T-helper 2 cell treated with Interferon-gamma antibody and Interleukin-4, amounts not matched to agents 100 ng/mL and 5 ng/mL, for 36 hours (primary cell): ENCODE data around the gene NAPEPLD. TPM values are rescaled to one million over a fixed set of nuclear protein-coding genes. Genes with fewer than 3 reads are reported as not detected.
"Not testable (repeated sequence)": the region's sequence is repeated elsewhere in the genome, so short reads cannot be mapped to it uniquely, and the experiment has no call there.

Source experiments
- intact Hi-C: fragments of 100-400 bp; cut with micrococcal nuclease; formaldehyde crosslinking; loops from one replicate; pipeline ENCODE4 v1.15.1; 2023
- total RNA-seq: library from RNA; stranded (reverse); gene quantifications from 2 replicates; pipeline ENCODE4 v1.2.3, GENCODE V29; 2022

Gene NAPEPLD
- total RNA-seq = 12.7 and 13.2 TPM in 2 replicates

DNA sequence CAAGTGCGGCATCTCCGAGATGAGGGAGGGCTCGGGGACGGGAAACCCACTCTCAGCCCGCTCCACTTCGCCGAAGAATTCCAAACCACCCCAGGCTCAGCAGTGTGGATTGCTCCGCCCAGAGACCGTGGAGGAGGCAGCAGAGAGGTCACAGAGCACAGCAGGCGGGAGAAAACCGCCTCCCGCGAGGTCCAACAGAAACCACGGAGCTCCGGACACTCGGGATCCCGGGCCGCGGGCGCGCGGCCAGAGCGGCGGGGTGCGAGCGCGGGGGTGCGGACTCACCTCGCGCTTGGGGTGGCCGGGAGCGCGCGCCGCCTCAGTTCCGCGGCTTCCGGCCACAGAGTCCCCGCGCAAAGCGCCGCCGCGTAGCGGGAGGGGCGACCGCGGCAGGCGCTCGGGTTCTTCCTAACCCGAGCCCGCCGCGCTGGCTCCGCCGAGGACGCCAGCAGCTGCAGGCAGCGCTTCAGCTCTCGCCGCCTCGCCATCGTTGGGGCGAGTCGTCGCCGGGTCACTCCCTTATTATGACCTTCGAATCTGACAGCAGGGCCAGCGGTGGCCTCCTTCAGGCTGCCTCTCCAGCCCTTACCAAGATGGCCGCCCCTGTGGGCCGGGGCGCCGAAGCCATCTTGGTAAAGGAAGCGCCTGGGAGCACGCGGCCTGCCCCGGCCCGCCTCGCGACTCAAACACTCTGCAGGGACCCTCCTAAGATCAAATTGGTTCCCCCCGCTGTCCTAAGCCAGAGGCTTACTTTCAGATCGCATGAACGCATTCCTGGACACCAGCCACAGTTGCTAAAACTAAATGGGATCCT is at the start of gene NAPEPLD:
Gene NAPEPLD, minus strand, starts transcription at position 106 of the 814 bp plus-strand sequence. CDS start 20,323 bp downstream, outside the sequence.
- intact Hi-C loops = loop anchor here (1.0 to 5.0 kb wide), 3 partner anchors 74 to 148 kb away; partner anchors contain the start of genes ARMC10 and PMPCB

DNA sequence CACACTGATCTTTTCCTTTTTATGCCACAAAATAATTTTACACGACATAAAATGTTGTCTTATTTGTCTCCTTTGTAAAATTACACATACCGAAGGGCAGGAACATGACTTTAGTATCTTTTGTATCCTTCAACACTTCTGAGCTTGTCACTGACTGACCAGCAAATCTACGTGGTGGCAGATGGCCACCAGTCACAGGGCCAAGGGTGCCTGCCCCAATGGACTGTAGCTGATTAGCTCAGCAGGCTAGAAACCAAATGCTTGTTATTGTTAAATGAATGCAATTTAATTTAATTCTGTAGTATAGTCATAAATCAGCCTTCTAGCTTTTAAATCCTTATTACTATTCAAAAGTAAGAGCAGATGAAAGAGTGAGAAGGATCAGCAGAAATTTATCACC is 49.2 kb upstream of the NAPEPLD start:
- intact Hi-C loops = not testable (repeated sequence)

DNA sequence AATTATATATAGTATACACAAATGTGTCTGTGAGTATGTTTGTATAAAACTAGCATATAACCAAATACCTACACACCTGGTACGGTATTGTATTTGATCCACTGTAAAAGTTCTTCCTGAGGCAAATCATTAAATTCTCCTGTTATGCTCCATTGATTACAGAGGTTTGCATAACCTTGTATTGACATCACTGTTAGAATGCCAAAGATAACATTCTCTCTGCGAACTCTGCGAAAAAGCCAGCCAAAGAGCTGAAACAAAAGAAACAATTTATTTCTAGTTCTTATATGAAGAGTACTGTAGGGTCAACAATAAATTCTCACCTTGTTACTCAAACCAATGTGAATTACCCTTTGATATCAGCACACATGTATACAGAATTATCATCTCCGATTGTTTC is 46.5 kb upstream of the NAPEPLD start:
- intact Hi-C loops = not testable (repeated sequence)

DNA sequence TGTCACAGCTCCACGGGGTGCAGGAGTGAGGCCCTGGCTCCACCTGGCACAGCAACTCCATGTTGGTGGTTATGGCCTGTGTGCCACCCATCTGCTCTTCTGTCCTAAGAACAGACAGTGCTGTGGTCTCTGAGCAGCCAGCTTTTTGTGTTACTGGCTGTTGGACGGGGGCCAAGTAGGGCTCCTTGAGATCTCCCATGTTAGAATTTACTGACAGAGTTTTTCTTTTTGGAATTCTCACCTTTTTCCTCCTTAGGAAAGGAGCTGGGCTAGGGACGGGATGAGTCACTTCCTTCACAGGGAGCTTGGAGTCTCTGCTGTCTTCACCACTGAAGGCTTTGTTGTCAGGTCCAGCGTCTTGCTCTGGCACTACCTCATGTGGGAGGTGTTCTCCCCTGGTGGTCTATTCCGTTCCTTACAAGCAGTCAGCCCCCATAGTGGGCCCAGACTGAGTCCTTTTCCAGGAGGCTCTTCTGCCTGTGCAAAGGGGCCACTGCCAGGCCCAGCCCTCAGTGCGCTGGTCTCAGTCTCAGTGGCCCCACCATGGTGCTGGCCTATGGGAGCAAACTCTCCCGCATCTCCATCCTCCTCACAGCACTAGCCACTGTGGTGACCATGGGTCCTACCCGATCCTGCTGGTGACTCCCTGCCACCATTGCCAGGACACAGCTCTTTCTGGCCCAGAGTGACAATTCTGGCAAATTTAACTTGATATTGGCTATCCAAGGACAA is 23.7 kb upstream of the NAPEPLD start:
- intact Hi-C loops = not testable (repeated sequence)

DNA sequence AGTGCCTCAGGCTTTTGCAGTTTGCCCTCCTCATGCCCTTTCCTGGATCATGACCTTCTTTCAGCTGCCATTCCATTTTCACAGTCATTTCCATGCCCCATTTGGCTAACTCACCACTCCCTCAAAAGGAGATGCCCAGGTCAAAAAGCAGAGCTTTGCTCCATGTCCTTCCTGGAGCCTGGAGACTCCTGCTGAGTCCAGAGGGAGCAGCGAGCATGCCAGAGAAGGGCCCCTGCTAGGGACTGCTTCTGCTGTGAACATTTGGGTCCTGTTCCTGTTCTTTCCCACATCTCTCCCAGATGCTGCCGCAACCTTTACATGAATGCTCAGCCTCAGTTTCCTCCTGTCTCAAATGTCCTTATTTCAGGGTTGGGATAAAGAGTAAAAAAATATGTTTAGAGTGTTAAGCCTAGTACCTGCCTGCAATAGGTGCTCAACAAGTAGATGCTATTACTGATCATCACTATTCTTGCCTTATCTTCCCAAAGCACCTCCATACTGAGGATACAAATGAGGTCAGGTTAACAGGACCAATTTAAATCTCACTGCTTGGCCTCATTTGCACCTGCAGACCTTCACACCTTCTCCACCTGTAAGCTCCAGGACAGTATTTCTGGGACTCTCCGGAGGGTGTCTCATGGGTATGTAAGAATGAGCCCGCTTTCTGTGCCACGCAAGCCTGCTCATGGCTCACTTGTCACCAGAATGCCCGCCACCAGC is 23.0 kb upstream of the NAPEPLD start:
- intact Hi-C loops = not testable (repeated sequence)

DNA sequence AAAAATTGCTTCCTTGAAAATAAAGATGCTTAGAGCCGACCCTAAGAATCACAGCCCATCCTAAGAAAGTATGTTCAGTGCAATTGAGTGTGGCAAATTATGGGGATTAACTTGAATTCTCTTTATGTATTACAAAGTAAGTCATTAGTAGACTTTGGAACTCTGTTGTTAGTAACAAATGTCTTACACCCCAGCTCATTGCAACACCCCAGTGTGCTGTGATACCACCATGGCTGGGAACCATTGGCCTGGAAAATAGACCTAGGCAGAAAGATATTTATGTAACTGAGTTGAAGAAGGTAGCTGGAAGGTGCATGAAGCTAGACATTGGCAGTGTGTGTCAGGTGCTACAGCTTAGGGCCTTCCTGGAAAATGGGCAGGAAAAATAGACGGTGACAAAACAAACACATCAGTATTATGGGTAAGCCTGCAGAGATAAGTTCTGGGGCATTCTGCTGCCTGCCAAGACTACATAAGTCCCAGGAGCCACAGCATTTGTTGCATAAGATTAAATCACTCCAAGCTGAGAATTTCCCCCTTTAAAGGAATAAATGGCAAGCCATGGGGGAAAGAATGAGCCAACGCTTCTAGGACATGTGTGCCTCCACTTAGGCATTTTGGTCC is 18.1 kb upstream of the NAPEPLD start:
- intact Hi-C loops = not testable (repeated sequence)

DNA sequence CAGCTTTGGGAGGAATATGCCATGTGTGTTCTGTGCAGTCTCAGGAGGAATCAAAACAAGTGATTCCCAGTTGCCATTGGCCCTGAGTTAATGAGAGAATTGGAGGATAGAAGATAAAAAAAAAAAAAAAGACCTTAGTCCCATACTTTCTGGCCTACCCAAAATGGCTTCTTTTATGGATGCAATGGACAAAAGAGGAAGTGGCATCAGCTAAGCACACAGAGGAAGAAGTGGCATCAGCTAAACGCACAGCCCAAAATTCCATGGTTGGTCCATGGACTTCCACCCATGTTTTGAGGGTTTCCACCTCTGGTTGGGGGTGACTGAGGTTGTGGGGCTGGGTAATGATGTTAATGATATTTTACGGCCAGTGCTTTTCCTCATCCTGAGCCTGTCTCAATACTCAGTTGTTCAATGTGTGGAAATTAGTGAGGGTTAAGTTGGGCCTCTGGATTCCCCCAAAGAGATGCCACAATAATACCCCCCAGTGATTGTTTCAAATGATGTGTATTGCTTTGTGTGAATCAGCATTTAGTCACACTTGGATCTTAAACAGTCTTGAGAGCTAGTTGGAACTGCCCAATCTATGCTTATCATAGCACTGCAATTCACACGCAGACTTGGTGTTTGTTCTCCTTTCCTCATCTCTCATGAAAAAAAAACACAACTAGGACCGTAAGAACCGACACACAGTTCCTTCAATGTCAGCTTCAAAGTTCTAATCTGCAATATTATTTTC is 14.4 kb upstream of the NAPEPLD start:
- intact Hi-C loops = not testable (repeated sequence)

DNA sequence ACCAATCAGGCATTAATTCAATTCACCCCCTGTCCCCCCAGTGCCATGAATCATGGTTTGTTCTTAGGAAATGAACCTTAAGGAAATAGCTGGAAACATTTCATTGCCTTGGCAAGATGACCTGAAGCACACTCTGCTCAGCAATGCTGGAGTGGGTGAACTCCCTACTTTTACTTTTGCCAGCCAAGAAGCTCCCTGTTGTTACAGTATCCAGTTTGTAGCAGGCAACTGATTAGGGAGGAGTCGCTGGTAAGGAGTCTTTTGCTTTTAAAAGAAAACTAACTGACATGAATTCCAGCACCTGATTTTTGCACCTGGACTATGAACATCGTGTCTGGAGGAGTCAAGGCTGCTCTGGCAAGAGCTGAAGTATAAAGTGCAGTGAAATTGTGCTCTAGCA is 13.7 kb upstream of the NAPEPLD start:
- intact Hi-C loops = not testable (repeated sequence)

DNA sequence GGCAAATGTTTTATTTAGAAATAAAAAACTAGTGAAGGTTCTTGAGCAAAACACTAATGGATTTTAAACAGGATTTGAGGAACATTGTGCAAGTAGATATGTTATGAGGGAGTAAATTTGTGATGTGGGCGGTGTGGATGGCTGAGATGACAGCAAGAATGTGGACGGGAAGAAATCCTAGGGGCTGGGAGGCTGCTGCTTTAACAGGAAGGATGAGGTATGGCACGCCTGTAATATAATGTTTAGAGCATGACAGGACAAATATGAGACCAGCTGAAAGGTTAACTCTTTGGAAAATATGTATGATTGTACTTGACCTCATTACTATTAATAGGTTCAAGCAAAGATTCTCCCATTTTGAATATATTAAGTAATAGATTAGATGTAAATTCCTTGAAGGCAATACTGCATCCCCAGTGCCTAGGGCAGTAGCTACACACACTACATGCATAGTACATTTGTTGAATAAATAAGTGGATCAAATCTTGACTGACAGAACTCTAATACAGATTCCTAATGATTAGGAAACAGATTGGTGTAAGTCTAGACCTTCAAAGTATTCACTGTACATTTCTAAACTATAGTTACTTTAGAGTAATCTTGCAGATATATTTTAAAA is 13.2 kb upstream of the NAPEPLD start:
- intact Hi-C loops = not testable (repeated sequence)

DNA sequence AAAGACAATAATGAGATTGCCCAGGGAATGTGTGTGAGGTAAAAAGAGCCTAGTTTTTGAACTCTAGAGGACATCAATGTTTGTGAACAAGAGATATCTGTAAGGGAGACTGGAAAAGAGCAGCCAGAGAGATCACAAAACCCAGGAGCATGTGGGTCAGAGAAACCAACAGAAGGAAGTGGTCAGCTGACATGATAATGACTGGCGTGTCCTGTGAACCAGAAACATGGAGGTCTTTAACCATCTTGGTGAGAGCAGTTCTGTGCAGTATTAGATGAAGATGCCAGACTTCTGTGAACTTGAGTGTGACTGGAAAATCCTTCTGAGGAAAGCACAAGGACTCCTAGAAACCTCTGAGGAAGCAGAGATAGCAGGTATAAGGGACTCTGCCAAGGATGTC is 10.2 kb upstream of the NAPEPLD start:
- intact Hi-C loops = not testable (repeated sequence)

DNA sequence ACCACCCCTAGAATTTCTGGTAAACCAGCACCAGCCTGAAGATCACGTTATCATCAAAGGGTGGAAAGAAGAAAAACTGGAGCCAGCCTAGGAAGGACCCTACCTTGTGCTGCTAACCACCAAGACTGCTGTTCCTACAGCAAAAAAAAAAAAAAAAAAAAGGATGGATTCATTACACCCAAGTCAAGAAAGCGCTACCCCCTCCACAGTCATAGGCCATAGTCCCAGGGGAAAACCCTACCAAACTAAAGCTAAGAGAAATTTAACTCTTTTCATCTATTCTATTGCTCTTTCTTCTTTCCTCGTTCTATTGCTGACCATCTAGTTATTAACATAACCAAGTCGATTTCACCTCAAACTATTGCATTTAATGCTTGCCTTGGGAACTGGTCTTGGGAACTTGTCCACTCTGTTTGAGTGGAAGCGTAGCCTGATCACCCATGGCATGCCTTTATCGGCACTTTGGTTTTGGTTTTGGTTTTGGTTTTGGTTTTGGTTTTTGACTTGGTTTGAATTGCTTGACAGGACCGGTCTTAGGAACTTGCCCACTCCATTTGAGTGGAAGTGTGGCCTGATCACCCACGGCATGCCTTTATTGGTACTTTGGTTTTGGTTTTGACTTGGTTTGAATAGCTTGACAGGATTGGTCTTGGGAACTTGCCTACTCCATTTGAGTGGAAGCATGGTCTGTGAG is 6.6 kb upstream of the NAPEPLD start:
- intact Hi-C loops = not testable (repeated sequence)

DNA sequence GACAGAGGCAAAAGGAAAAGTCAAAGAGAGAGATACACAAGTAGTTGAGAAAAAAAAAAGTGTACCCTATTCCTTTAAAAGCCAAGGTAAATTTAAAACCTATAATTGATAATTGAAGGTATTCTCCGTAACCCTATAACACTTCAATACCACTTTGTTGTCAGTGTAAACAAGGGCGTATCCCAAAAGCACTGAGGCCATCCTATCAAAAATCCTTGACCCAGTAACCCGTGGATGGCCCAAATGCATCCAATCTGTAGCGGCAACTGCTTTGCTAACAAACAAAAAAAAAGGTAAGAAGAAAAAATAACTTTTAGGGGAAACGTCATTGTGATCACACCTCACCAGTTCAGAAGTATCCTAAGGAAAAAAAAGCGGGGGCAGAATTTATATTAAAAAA is 5.1 kb upstream of the NAPEPLD start:
- intact Hi-C loops = no loop called here

DNA sequence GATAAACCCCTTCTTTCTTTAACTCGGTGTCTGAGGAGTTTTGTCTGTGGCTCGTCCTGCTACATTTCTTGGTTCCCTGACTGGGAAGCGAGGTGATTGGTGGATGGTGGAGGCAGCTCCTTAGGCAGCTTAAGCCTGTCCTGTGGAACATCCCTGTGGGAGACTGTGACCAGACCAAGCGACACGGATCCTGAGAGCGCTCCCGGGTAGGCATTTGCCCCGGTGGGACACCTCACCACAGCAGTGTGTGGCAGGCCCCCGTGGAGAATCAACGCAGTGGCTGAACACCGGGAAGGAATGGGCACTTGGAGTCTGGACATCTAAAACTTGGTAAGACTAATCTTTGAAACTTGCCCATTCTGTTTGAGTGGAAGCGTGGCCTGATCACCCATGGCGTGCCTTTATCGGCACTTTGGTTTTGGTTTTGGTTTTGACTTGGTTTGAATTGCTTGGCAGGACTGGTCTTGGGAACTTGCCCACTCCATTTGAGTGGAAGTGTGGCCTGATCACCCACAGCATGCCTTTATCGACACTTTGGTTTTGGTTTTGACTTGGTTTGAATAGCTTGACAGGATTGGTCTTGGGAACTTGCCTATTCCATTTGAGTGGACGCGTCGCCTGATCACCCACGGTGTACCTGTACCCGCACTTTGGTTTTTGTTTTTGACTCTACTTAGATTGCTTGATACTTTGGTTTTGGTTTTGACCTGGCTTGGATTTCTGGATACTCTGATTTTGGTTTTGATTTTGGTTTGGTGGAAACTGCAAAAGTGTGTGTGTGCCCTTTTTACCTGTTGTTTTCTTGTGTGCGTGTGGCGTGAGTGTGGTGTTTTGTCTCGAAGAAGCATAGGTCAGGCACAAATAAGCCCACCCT is 4.1 kb upstream of the NAPEPLD start:
- intact Hi-C loops = not testable (repeated sequence)

DNA sequence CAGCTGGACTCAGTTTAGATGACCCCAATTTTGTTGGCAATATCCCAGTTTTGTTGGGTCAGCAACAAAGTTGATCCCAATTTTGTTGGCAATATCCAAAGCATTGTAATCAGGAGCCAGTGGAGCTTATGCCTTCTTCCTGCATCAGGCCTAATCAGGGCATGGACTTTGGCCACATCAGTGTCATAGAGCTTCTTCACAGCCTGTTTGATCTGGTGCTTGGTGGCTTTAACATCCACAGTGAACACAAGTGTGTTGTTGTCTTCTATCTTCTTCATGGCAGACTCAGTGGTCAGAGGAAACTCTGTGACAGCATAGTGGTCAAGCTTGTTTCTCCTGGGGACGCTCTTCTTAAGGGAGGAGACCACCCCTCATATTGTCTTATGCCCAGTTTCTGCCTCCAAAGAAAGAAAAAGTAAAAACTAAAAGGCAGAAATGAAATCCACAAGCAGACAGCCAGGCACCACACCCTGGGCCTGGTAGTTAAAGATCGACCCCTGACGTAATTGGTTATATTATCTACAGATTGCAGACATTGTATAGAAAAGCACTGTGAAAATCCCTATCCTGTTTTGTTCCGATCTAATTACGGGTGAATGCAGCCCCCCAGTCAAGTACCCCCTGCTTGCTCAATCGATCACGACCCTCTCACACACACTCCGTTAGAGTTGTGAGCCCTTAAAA is 3.2 kb upstream of the NAPEPLD start:
- intact Hi-C loops = not testable (repeated sequence)

DNA sequence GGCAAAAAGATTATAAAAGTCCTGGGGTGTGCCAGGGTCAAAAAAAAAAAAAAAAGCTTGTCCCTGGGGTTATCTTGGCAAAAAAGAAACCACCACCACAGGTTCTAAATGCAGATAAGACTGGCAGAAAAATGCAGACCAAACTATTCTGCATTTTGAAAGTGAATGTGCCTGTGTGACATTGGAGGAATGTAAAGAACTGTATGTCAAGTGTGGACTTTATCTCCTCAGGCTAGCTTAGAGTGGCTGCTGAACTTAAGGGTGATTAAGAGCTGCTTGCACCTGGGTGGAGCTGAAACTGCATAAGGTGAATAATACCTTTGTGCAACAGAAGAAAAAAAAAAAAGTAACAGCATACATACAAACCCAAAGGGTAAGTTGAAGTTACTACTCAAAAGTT is 1.3 kb upstream of the NAPEPLD start:
- intact Hi-C loops = no loop called here

DNA sequence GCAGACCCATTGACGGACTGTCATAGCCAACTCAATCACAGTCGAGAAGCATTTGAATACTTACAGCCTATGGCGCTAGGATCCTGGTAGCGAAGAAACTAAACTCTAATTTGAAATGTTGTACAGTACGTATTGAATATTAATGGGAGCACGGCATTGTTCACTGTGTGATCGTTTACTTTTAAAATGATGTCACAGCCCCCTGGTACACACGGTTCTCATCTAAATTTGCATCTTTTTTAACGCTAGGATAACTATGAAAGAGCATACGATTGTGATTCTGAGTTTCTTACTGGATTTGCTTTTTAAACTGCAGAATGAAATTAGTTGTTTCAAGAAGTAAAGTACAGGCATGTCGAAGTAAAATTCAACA is 895 bp upstream of the NAPEPLD start:
- intact Hi-C loops = loop anchor here (1.0 to 5.0 kb wide), 3 partner anchors 74 to 148 kb away; partner anchors contain the start of genes ARMC10 and PMPCB

DNA sequence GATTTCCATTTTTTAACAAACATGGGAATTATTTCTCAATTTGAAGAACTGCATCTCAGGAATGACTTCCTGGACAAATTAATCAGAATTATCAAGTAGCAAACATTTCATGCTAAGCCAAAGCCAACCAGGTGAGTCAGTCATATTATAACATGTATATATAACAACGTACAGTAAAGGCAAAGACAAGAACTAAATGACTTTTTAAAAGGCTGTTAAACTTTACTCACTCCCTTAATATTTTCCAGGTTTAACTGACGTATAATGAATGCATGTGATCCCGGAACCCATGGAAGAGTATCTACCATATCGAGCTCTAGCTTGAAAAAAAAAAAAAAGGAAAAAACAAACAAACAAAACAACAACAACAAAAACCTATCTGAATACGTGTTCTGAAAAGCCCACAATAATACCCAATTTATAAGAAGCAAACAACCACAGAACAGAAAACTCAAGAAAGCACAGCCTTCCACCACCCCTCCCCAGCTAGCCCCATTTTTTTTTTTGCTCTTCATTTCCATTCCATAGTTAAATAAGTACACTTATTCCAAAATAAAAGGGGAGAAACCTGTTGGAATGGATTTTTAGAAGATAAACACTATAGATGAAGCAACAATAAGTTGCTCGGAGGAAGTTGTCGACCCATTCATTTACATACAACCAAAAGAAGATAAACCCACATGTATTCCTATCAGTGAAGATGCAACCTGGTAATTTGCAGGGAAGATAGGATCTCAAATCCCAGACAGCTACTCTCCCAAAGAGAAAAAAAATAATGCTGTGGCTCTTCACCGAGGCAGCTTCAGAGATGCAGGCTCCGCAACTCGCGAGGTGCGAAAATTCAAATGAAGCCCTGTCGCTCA is 537 bp downstream of the NAPEPLD start:
- intact Hi-C loops = loop anchor here (5.0 kb wide), 2 partner anchors 134 to 149 kb away; partner anchors contain the start of gene PMPCB
